Measurements from ENCODE around the gene NEGR1.

DNA sequence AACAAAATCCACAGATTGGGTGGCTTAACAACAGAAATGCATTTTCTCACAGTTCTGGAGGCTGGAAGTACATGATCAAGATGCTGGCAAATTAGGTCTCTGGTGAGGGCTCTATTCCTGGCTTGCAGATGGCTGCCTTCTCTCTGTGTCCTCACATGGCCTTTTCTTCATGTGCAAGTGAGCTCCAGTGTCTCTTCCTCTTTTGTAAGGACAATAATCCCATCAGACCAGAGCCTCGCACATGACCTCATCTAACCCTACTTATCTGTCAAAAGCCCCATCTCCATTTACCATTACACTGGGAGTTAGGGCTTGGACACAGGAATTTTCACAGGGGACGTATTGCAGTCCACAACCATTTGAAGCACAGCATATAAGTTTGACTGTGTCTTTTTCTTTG is 181.6 kb downstream of the NEGR1 start:
- TF ChIP-seq CTCF (IDR thresholded peaks at IDR 0.05; ENCODE audit: insufficient read depth, low read depth, low read length), result no peak
- TF ChIP-seq EZH2 (IDR thresholded peaks at IDR 0.05; ENCODE audit: insufficient read depth, low read length), result no peak
